Central memory CD4-positive, alpha-beta T cell (primary cell): ENCODE data around the gene TGIF2.

ENCODE experiments used
- DNase-seq: peaks from one replicate; pipeline ENCODE4 v3.0.0; 2022
- total RNA-seq, 3 experiments: gene quantifications; one replicate each; lab custom pipeline; 2026; lab: John Stamatoyannopoulos, UW

Gene TGIF2
- total RNA-seq = 46.3 to 77.7 (median 49.2) reads per million in 3 experiments

DNA sequence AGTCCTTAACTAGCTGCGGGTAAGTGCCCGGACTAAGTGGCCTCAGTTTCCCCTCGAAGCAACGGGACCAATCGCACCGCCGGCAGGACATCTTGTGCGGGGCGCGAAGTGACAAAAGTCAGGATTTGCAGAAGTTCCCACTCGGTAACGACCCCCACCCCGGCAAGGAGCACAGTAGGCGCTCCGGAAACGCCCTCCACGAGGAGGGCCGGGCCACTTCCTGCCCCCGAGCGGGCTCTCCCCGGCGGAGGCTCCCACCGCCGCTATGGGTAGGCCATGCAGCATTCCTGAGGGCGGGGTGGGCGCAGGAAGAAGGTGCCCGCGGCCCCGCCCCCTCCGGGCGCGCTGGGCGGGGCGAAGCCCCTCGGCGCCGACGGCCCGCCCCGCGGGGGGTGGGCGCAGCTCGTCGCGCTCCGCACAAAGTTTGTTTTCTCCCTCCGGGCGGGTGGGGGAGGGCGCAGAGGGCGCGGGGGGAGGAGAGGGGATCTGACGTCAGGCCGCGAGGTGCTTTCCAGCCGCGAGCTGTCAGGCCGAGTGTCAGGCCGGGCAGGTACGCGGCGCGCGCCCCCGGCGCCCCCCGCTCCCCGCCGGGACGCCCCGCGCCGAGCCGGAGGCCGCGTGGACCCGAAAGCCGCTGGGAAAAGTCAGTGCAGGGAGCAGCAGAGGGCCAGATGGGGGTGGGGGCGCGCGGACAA lies at the start of gene TGIF2:
Gene TGIF2 (plus strand): TSS at position 495 of the 695 bp plus-strand sequence. CDS start 5,178 bp downstream, outside the sequence.
- DNase-seq = peak; percentile 89

DNA sequence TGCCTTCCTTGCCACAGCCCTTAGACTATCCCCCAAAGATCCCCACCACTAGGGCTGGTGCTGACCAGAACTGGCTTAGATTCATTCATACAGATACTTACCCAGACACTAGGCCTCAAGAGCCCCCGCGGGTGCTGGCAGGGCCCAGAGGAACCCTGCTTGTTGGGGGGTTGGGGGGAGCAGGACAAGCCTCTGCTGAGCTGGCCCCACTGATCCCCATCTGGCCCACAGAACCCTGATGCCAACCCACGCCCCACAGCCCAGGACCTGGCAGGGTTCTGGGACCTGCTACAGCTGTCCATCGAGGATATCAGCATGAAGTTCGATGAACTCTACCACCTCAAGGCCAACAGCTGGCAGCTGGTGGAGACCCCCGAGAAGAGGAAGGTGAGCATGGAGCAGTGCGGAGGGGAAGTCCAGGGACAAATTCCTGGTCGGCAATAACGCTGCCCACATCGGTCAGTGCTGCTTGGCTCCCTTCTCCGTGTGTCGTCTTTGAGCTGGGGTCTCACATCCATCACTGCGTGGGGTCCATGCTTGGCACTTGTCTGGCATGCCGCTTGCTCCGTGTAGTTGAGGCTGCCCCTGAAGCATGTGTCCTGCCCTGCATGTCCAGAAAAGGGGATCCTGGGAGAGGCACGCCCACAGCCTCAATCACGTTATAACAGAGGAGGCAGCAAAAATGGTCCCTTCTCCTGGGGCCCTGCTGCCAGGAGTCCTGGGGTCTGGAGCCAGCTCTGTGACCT lies 47.6 kb upstream of the TGIF2 start:
- no peak for DNase-seq

DNA sequence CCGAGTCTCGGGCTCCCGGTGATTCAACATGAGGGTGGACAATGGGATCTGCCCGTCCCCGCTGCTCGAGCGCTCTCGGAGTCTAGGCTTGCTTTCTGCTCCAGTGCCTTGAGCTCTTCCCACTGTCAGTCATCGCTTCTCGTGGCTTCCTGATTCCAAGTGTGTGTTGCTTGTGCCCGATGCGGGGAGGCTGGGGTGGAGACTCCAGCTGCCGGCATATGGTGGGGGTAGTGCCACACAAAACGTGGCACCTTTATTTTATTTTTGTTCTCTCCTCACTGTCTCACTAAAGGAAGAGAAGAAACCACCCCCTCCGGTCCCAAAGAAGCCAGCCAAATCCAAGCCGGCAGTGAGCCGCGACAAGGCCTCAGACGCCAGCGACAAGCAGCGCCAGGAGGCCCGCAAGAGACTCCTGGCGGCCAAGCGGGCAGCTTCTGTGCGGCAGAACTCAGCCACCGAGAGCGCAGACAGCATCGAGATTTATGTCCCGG lies 46.8 kb upstream of the TGIF2 start:
- DNase-seq = no peak

DNA sequence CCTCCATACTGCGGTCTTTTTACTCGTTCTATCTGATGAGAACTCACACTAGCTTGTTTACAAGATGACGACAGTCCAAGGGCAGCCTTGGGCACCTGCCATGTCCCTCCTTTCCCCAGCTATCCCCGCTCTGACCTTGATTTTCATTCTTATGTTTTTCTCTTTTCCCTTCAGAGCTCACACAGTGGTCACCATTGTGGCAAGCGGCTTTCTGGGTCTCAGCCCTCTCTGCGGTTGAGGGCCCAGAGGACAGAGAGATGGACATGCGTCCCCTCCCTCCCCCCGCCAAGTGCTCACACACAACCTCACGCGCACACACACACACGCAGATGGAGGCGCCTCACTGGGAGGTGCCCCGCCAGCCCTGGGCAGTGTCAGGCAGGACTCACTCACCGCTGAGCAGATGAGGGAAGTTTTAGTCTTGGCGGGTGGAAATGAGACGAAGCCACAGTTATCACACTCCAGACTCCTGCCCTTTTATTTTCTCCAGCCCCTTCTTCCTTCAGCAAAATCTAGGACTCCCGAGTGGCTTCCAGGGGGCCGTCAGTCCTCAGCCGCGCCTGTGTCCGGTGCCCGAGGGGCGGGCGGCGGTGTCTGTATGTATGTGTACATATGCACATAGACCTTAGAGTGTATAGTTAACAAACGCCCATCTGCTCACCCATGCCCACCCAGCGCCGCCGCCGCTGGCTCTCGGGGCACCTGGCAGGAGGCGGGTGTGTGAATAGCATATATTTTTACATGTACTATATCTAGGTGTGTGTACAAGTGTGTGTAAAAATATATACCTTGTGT lies 45.9 kb upstream of the TGIF2 start:
- no peak for DNase-seq

DNA sequence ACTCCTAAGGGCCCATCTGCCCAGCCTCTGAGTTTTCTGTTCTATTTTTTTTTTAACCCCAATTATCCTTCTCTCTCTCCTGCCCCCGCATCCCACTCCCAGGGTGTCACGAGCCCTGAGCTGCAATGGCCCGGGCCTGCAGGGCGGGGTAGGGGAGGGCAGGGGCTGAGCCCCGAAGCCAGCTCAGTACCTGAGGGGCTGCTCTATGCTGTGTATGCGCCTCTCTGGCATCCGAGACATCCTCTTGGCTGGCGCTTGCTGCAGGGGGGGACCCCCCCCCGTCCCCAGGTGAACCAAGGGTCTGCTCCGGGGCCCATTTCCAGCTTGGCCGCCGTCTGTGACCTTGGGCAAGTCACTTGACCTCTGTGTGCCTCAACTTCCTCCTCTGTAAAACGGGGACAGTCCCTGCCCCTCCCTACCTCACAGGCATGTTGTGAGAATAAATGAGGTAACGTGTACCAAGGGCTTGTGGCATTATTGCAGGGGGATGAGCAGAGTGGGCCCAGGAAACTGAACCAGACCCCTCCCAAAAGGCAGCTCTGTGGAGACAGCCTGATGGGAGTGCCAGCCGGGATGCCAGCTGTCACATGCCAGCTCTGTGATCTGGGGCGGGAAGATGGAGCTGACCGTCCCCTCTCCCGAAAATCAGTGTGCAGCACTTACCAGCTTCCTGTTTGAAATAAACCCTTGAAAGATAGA lies 45.1 kb upstream of the TGIF2 start:
- no peak for DNase-seq

DNA sequence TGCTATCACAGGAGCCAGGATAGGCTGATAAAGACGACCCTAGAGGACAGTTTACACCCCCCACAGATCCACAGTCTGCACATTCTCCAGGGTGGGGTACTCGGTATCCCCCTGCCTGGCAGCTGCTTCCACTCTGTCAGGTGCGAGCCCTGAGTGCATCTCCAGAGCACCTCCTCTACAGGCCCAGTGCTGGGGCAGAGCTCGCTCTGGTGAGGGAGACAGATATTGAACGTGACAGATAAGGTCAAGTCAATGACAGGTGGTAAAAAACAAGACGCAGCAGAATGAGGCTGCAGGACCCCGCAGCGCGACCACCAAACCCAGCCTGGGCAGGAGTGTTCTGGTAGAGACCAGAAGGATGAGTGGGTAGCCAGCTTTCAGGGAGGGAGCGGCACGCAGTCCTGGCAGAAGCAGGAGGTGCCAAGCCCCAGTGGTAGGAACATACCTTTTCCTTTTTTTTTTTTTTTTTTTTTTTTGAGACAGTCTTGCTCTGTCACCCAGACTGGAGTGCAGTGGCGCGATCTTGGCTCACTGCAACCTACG lies 44.5 kb upstream of the TGIF2 start:
- no peak for DNase-seq

DNA sequence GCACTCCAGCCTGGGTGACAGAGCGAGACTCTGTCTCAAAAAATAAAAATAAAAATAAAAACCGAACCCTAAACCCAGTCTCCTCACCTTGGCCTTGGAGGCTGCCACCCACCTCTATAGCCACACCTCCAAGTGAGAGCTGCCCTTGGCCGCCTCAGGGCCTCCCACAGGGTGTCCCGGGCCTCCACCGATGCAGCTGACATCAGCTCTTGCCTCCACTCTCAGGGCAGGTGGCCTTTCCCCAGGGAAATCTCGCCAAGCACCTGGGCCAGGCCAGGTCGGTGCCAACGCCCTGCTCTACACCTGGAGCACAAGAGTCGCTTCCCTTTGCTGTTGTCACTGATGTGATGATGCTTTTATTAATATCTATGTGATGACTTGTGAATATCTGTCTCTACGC lies 41.0 kb upstream of the TGIF2 start:
- no peak for DNase-seq

DNA sequence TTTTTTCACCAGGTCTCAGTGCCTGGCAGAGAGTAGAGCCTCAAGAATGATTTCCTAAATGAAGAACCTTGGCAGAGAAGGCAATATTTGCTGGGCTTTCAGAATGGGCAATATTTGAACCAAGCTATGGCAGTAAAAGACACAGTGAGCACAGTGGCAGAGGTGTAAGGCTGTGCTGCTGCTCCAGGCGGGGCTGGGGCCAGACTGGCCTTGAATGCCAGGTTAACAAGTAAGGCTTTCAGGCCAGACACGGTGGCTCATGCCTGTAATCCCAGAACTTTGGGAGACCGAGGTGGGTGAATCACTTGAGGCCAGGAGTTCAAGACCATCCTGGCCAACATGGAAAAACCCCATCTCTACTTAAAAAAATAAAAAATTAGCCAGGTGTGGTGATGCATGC lies 40.6 kb upstream of the TGIF2 start:
- no peak for DNase-seq

DNA sequence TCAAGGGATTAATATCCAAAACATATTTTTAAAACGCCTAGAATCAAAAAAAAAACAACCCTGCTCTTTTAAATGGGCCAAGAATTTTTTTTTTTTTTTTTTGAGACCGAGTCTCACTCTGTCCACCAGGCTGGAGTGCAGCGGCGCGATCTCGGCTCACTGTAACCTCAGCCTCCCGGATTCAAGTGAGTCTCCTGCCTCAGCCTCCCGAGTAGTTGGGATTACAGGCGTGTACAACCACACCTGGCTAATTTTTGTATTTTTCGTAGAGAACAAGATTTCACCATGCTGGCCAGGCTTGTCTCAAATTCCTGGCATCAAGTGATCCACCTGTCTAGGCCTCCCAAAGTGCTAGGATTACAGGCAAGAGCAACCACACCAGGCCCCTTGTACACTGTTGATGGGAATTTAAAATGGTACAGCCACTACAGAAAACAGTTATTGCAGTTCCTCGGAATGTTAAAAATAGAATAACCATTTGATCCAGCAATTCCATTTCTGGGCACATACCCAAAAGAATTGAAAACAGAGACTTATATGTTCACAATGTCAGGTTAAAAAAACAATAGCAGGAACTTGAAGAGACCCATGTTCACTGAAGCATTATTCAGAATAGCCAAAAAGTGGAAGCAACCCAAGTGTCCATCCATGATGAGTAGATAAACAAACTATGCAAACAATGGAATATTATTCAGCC lies 35.2 kb upstream of the TGIF2 start:
- DNase-seq = no peak

DNA sequence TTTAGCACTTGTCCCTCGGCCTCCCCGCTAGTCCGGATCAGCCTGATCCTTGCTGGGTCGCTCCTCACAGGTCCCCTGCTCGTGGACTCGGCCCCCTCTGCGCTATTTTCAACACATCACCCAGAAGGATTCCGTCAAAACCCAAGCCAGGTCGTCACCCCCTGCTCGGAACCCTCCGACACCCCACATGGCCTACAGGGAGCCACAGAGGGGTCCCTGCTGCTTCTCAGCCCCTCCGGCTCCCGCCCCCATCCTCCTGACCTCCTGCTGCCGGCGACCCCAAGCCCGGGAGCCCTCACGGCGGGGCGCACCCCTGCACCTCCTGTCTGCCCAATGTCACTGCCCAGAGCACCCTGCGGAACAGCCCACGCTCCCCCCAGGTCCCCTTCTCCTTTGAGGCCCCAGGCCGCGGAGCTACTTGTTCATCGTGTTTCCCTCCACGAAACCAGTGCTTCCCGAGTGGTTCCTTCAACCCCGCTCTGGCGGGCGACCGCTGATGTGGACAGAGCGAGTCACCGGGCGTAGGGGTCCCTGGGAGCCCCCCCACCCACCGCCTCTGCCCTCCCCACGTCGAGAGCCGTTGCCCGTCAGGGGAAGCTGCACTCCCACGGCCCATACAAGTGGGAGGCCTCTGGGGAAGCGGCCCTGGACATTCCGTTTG lies 32.7 kb upstream of the TGIF2 start:
- DNase-seq = no peak

DNA sequence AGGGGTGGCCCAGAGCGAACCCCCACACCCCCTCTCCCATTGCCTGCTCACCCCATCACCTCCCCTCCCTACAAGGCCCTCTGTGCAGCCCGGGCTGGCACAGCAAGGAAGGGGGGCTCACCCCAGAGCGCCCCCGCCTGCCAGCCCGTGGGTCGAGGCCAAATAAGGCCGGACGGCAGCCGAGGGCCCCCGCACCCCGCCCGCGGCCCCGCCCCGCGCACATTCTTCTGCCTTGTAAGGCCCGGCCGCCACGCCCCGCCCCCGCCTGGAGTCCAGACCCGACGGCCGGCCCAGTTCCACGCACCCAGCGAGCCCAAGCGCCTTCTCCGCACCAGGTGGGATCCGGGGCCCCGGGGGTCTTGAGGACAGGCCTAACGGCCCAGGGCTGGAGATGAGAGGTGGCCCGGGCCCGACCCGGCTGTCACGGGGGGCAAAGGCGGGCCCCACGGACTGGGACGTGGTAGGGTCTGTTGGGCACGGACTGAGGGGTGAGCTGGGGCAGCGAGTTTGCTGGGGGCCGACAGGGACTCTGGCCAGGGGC lies 32.1 kb upstream of the TGIF2 start, which contains the start of gene MYL9:
Gene MYL9 (plus strand): TSS at position 293 of the 541 bp plus-strand sequence. CDS start 3,366 bp downstream, outside the sequence.
- DNase-seq = no peak

DNA sequence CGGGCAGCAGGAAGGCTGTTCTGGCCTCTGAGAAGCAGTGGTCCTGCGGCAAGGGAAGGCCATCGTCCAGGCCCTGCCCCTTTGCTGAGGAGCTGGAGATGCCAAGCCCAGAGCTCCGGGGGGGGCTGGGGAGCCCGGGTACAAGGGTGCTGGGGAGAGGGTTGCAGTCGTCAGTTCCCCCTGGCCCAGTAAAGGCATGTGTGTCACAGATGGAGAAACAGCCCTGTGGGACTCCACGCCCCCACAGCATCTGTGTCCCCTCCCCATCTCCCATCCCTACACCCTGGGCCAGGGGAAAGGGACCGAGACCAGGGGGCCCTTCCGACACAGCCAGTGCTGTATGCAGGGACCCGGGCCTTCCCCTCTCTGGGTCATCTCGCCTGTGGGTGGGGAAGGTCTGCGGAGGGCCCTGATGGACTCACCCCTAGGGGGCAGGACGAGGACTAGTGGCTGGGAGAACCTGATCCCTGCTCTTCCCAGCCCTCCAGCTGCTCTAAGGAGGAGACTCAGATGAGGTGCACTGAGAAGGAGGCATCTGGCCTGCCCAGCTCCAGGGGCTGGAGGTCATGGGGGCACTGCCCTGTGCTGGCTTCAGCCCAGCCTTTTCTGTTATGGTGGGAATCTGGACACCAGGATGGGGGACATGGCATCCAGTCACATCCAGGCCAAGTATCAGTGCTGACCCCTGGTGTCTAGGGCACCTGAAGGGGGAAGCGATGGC lies 31.5 kb upstream of the TGIF2 start:
- no peak for DNase-seq

DNA sequence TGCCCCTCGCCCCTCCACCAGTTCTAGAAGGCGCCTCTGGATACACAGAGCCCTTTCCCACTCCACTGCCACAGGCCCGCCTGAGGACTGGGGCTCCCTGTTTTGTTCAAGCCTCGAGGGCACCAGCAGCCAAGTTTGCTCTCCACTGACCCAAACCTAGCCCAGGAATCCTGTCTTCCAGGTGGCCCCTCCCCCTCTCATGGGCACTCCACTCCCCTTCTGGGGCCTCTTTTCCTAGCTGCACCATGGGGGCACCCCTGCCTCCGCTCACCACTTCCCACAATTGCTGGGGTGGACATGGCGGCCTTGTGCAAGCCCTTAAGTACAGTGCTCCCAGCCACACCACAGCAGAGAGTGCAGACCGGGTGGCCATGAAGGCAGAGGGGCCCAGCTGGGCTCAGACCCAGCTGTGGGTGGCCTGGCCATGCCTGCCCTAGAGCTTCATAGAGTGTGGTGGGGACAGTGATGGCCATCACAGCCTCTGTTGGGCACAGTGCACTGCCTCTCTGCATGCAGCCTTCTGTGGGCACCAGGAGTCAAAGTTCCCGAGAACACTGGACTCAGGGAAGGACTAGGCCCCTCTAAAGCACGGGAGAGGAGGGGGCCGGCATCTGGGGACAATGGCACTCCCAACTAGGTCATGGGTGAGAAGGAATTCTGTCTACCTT lies 30.7 kb upstream of the TGIF2 start:
- DNase-seq = no peak

DNA sequence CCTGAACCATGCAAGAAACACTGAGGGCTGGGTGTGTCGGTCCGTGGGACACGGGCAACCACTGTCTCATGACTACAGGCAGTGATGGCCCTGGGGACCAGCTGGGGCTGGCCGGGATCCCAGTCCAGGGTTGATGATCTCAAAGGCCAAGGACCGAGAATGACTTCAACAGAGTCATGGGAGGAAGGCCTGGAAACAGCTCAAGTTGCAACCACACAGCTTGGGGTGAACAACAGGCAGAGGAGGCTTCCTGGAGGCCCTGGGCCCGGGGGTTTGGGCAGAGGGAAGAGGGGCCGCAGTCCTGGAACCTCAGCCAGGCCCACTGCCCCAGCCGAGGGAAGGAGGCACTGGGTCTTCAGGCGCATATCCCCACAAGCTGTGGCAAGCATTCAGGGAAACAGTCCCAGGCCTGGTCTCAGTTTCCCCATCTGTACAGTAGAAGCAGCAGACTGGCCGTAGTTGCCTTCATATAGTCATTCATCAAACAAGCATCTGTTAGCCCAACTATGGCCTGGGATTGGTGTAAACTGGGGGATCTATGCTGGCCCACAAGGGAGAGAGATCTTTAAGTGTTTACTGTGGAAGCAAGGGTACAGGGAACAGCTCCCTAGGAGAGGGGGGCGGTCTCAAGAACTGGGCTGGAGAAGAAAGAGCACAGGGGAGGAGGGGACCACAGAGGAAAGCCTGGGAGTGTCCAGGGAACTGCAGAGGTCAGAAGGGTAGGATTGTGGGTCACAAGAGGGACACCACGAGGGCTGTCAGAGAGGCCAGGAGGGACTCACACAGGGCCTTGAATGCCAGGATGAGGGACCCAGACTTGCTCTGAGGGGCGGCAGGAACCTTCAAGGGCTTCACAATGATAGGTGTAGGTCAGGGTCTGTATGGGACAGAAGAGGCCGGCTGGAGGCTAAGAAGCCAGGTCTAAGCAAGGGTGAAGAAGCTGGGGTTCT lies 29.9 kb upstream of the TGIF2 start:
- no peak for DNase-seq

DNA sequence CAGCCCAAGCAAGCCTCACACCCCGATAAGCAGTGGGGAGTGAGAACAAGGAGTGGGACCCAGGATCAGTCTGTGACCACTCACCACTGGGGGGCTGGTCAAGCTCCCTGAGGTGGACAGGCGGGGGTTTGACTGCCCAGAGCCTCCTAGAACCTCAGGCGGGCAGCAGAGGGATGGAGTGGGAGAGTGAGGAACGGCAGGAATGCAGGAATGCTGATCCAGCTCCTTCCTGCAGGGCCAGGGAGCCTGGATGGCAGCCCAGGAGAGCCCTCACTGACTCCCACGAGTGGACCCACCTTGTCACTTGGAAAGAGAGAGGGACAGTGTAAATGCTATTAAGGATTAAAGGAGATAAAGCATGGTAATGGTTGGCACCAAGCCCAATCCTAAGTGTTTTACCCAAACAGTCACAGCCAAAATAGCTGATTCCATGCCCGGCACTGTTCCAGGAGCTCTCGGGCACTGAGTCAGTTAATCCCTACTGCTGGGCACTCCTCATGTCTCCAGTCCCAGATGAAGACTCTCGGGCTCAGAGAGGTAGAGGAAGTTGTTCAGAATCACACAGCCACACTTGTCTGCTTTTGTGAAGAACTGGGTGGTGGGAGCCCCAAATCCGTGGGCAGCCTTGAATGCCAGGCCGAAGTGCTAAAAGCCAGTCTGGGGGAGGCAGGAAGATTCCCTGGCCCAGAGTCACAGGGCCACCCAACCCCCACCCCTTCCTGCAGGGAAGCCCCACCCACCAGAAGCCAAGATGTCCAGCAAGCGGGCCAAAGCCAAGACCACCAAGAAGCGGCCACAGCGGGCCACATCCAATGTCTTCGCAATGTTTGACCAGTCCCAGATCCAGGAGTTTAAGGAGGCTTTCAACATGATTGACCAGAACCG lies 29.0 kb upstream of the TGIF2 start:
- DNase-seq = no peak

DNA sequence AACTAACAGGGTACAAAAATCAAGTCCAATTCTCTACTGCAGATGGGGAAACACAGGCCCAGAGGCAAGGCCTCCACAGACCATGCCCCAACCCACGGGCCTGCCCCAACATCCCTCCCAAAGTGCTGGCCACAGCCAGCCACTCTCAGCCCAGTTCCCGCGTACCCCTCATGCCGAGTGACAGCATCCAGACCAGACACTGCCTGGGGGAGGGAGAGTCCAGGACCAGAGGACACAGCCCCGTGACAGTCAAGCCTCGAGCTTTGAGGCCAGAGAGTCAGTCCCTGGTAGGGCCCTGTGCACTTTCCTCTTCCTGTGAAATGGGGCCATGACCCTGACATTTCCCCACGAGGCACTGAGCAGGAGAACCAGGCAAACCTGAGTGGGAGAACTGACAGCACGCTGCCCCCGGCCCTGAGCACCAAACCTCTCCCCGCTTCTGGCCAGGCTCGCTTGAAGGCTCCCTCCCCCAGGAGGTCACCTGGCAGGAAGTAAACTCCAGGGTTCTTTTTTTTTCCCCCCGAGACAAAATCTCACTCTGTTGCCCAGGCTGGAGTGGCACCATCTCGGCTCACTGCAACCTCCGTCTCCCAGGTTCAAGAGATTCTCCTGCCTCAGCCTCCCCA lies 27.2 kb upstream of the TGIF2 start:
- no peak for DNase-seq
